ENCODE results near the gene TSSC4. TPM values are rescaled to one million over a fixed set of nuclear protein-coding genes. Genes with fewer than 3 reads are reported as not detected.

TSSC4 gene
- total RNA-seq, 1 donor from 2014 or later = 31.4 TPM

DNA sequence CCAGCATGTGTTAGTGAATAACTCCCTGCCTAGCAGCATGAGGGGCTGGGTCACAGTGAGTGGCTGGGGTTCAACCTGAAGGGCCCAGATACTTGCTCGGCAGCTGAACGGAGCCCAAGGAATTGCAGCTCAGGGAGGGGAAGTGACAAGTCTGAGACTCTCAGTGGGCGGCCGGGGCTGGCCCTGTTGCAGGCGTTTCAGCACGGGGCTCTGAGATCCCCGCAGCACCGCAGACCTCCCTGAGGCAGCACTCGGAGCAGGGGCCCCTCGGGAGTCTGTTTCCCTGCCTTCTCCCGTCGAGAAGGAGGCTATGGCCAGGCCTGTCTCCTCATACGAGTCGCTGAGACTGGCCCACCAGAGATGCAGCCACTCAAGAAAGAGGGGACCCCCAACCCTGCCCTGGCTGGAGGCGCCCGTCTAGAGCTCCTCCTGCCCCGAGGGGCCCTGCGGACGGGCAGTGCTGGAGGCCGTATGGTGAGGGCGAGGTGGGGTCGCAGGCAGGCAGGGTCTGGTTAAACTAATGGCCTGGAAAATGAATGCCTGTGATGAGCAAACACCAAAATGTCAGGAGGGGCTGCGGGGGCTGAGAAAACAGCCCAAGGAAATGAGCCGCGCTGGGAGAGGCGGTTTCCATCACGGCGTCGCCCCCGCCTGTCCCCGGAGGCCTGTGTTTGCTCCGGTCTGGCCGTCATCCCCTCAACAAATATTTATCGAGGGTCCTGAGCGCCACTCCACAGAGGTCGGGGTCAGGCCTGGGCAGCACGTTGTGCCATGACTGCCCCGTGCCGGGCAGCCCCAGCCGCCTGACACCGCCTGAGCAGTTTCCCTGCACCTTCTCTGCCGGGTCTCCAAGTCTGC lies 9.3 kb downstream of the TSSC4 start:
- ATAC-seq (no peak), DNase-seq (ENCODE audit: missing footprints) (no peak)

DNA sequence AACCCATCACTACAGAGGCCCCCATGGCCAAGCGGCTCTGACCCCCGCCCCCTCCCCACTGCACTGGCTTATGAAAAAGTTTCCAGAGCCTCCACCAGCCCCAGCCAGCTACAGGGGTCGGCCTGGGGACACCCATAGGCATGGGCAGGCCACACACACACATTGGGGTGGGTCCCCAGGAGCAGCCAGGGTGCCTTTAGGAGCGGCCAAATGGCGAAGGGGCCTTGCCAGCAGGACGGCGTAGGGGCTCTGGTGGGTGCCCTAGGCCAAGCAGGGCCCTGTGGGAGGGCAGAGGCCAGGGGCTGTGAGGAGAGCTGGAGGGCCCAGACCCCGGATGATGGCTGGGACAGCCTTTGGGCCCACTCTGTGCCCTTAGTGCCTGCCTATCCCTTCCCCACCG lies 10.1 kb downstream of the TSSC4 start:
- intact Hi-C loops (cut with DNase I) = no loop called here
- DNase-seq (ENCODE audit: missing footprints) = no peak

More for the DNA sequence above, 9.3 kb downstream of the TSSC4 start:
- intact Hi-C loops (cut with DNase I) = no loop called here

DNA sequence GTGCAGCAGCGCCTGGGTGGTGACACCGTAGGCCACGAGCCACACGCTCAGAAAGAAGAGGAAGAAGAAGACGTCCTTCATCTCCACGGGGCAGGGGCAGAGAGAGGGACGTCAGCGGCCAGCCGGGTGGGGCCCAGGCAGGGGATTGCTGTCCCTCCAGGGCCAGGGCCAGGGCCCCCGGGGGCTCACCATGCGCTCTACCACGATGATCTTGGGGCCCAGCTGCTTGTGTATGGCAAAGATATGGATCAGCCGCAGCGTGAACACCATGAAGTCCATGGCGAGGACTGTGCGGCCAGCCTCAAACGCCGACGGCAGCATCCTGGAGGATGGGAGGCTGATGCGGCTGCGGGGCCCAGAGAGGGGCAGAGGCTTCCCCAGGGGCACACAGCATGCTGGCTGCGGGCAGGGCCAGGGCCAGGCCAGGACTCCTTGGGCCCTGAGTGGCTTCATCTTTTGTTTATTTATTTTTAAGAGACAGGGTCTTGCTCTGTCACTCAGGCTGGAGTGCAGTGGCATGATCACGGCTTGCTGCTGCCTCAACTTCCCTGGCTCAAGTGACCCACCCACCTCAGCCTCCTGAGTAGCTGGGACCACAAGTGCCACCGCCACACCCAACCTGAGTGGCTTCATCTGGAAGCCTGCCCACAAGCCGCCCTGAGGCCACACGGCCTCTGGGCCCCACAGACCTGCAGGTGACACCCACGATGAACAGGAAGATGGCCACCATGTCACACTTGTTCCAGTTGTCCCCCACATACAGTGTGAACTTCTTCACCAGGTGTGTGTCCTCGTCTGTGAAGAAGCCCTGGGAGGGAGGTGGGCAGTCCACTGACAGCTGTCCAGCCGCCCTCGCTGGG lies 11.1 kb downstream of the TSSC4 start:
- intact Hi-C loops (cut with DNase I) = no loop called here
- DNase-seq (ENCODE audit: missing footprints) (no peak), ATAC-seq (no peak)

More for the DNA sequence above, 10.1 kb downstream of the TSSC4 start:
- ATAC-seq = no peak

DNA sequence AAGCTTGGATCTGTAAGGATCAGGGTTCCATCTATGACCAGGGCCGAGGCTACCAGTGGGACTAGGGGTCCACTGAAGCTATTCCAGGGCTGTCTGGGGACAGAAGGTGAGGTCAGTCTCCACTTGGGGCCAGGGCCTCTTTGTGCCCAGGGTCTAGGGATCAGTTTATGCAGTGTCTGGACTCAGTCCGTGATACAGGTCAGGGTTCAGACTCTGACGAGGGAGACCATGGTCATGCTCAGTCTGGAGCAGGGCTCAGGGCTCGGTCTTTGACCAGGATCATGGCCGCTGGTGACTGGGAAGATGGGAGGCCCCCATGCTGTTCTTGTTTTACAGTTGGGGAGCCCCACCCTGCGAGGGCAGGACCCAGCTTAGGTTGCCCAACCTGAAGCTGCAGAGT lies 11.8 kb downstream of the TSSC4 start:
- ATAC-seq (no peak), DNase-seq (ENCODE audit: missing footprints) (no peak)
- intact Hi-C loops (cut with DNase I) = no loop called here

DNA sequence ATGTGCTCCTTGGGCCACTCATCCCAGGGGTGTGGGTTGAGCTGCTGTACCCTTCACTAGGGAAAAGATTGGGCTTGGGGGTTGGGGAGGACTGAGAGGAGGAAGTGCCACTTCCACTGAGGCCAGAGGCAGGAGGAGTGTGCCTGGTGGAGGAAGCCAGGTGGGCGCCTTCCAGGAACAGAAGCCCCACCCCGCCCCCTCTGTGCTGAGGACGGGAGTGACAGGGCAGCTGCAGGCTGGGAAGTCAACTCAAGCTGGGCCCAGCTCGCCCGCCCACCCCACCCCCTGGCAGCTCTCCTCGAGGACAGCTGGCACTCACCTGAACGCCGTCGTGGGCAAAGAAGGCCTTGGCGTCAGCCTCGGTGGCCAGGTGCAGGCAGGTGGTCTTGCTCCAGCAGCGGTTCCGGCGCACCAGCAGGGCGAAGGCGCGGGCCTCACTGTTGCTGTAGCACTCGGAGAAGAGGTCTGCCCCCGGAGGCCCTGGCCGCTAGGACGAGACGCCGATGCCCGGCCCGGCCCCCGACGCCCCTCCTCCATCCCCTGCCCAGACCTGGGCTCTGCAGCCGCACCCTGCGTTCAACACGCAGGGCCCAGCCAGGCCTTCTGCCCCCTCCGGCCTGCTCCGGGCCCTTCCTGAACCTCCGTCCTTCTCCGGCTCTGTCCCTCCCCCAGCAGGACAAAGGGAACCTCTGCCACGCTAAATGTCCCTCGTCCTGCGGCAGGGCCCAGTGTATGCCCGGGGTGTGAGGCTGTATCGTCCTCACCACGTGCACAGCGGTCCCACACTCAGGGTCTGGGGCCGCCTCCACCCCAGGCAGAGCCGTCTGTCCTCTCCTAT lies 13.4 kb downstream of the TSSC4 start:
- intact Hi-C loops (cut with DNase I) = no loop called here
- DNase-seq (ENCODE audit: missing footprints) (no peak), ATAC-seq (no peak)

DNA sequence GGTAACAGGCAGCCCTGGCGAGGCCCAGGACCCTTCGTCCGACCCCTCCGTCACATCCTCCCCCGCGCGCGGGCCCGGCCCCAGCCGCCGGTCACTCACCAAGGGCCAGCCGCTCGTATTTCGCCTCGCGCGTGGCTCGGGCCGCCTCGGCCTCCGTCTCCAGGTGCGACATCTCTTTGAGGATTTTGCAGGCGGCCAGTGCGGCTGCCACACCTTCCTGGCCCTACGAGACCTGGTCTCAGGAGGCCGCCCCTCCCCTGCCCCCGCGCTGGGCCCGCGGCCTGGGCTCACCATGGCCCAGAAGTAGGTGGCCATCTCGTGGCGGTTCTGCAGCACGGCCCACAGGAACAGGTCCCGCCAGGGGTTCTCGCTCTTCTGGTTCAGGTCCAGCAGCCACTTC lies 14.1 kb downstream of the TSSC4 start:
- DNase-seq (ENCODE audit: missing footprints) (no peak), ATAC-seq (no peak)
- intact Hi-C loops (cut with DNase I) = no loop called here

DNA sequence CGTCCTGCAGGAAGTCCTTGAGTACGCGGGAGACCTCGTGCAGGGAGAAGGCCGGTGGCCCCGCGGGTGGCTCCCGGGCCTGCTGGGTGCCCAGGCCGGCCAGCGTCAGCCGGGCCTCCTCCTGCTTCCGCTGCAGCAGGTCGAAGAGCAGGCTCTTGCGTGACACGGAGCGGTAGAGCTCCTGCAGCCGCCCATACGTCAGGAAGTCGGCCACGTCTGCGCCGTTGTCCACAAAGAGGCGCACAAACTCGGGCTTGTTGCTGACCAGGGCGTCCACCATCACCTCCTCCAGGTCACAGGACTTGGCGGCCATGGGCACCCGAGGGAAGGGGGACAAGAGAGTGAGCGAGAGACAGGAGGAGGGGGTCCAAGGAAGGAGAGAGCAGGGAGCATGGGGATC lies 14.6 kb downstream of the TSSC4 start:
- ATAC-seq = no peak
- DNase-seq (ENCODE audit: missing footprints) = peak; percentile 44
- intact Hi-C loops (cut with DNase I) = no loop called here

DNA sequence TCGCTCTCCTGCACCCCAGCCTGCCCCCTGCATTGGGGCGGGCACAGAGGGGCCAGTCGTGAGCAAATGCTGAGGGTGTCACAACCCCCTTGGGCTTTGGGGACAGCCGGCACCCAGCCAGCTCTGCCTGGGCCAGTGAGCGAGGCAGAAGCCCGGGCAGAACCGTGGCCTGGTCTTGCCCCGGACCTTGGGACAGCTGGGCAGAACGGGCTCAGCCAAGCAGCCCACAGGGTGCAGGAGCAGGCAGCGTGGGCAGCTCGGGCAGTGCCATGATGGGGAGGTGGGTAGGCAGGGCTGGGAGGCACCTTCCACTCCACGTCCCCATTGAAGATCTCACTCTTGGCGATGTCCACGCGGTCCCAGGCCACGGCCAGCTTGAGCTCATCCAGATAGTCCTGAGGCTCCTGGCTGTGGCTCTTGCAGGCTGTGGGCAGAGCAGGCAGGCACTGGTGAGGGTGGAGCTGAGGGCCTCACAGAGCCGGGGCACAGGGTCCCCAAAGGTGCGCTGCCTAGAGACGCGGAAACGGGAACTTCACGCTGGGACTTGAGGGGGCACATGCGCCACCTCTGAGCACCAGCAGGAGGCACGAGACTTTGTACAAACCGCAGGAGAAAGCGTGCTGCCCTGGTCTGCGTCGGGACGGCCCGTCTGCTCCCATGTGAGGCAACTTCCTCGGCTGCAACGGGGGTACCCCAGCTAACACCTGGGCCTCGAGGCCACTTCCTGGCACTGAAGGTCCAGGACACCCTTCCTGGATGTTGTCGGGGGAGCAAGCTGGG lies 15.2 kb downstream of the TSSC4 start:
- DNase-seq (ENCODE audit: missing footprints) = peak; percentile 57
- no peak for ATAC-seq
- intact Hi-C loops (cut with DNase I) = no loop called here

DNA sequence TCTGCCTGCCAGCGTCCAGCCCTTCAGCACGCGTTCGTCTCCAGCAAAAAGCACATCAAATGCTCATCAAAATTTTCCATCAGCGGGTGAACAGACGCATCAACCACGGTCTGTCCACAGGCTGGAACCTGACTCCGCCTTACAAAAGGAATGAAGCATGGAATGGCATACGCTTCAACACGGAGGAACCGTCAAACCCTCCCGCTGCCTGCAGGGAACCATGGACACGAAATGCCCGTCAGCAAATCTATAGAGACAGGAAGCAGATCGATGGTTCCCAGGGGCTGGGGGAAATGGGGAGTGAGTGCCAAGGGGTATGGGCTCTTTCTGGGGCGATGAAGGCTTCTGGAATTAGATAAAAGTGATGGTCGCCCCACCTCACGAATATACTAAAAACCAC lies 16.2 kb downstream of the TSSC4 start:
- DNase-seq (ENCODE audit: missing footprints) = peak; percentile 6
- no peak for ATAC-seq
- intact Hi-C loops (cut with DNase I) = no loop called here

DNA sequence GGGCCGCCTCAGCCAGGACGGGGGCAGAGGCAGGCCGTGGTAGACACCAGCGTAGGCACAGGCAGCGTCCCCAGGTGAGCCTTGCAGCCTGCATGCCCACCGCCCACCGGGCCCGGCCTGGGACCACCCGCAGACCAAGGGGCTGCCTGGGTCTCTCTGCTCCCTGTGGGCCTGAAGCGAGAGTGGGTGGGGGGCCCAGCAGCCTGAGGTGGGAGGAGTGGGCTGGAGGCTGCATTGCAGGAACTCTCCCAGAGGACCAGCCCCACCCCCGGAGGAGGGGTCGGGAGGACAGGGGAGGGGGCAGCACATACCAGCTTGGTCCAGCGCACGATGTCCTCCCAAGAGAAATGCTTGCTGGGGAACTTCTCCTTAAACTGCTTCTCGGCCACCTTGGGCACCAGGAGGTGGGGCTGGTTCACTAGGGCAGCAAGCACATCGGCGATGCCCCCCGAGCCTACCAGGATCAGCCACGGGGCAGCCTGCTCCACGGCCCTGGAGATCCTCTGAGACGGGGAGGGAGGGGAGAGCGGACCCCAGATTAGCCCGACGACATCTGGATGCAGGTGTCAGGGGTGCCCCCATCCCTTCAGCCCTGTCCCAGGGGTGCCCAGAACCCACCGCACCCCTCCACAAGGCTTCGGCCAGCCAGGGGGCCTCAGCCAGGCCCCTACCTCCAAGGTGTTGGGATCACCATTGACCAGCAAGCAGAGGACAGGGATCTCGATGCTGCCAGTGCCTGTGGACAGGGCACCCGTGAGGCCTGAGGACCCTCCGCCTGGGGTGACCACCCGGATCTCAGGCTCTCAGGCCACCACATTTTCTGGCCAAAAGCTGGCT lies 17.5 kb downstream of the TSSC4 start:
- intact Hi-C loops (cut with DNase I) = no loop called here
- no peak for ATAC-seq
- peak; percentile 50 for DNase-seq (ENCODE audit: missing footprints)

DNA sequence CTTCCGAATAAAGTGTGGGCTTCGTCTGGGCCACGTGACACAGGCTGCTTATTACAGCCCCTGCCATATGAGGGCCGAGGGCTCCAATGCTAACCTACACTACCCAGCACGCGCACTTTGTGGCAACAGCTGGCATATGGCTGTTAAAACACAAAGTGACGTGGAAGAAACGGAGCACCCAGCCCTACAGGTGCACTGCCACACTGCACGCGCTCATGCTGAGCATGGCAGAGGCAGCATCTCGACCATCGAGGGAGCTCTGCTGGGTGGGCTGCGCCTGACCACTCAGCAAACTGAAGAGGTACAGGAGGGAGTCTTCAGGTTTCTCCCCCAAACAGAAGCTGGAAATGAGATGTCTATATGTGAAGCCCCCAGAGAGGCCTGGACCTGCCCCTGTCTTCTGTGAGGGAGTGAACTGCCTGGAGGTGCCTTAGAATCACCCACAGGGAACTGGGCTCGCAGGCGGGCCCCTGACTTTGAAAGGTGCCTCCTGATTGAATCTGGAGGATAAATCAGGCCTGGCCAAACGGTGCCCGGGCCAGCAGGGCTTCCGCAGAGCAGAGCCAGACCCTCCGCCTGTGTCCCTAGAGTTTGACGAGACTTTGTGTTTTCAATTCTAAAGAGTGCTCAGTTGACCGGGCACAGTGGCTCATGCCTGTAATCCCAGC lies 18.3 kb downstream of the TSSC4 start:
- ATAC-seq = no peak
- intact Hi-C loops (cut with DNase I) = no loop called here
- peak; percentile 41 for DNase-seq (ENCODE audit: missing footprints)

DNA sequence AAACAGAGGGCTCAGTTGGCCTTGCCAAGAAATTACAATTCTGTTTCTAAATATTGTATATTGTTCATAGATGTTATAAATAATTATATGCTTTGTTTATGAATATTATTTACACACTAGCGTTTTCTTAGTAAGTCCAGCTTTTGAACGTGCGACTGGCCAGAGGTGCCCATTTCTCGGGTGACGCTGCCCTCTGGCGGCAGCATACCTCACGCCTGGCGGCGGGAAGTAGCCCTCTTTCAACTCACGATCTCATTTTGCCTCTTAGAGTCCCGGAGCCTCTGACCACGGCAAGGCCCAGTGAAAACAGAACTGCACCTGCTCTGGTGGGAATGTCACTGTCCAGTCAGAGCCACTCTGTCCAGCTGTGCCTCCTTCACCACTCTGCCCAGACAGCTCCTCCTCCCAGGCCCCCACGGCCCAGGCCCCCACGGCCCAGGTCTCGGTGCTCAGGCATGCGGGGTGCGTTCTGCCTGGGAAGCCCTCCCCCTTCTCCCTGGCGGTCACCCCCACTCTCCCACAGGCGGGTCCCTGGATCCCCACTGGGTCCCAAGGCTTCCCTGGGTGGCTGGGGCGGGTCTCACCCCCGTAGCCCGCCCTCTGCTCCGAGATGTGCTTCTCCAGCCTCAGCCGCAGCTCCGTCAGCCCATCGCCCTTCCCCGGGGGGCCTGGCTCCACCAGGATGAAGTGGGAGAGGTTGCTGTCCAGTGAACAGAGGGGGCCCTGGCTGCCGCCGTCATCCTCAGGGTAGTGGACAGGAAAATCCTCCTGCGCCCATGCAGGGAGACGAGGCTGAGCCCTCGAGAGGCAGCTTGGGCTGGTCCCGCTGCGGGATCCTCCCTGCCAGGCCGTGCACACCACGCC lies 19.3 kb downstream of the TSSC4 start:
- DNase-seq (ENCODE audit: missing footprints) = peak; percentile 85
- ATAC-seq = peak; percentile 83

DNA sequence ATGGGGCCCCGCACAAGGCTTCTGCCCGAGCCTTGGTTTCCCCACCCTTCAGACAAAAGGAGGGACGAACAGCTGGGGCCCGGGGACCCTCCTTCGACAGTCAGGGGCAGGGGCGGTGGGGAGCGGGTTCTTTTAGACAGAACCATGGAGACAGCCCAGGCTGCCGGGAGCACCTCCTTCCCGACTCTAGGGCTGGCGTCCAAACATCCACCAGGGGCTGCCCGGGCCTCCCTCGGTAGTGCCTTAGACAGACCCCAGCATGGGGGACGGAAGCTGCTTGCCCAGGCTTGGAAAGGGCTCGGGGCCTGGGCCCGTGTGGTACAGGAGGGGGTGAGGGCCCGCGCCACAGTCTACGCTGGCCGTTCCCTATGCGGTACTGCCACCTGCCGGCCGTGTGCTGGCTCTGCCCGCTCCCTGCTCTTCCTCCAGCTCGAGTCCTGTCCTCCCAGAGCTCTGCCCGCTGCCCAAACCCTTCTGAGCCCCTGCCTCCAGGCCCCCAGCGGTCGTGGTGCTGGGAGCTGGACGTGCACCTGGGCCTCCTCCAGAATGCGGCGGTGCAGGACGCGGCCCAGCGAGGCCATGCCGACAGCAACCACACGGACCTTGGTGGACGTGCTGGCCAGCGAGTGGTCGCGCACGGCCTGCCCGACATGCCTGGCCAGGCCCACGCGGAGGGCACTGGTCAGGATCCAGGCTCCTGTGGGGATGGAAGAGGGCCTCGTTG lies 20.1 kb downstream of the TSSC4 start:
- DNase-seq (ENCODE audit: missing footprints) (peak; percentile 89), ATAC-seq (peak; percentile 95)
- intact Hi-C loops (cut with DNase I) = loop anchor here (1.0 kb wide), 3 partner anchors 115 to 234 kb away; no protein-coding TSS in a partner anchor

More for the DNA sequence above, 19.3 kb downstream of the TSSC4 start:
- intact Hi-C loops (cut with DNase I) = loop anchor here (1.0 kb wide), 3 partner anchors 115 to 234 kb away; no protein-coding TSS in a partner anchor

DNA sequence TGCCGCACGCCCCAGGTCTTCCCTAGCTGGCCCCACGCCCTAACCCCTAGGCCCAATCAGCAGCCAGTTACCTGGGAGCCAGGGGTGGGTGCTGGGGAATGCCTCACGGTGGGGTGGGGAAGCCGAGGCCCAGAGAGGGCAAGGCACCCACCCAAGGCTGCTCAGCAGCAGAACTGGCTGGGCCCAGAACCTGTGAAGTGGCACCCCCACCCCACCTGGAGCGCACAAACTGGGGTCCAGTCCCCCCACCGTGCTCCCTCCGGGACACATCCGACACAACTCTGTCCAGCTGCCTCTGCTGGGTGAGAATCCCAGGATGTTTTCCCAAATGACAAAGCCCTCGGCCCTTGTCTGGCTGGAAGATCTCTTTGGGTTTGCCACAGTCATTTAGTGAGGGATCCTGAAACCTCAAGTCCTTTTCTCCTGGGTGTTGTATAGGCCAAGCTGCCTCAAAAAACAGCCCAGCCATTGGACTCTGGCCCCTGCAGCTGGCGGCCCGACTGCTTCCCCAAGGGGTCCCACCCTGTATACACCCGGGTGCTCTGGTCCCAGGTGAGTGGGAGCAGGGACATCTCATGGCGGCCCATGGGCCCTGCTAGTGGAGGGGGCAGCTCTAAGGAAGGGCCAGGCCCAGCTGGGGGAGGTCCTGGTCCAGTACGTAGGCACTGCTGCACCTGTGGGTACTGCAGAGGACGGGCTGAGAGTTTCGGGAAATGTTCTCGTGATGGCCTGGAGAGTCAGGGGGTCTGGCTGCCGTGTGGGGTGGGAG lies 20.9 kb downstream of the TSSC4 start:
- ATAC-seq = no peak
- intact Hi-C loops (cut with DNase I) = no loop called here
- DNase-seq (ENCODE audit: missing footprints) = peak; percentile 28

DNA sequence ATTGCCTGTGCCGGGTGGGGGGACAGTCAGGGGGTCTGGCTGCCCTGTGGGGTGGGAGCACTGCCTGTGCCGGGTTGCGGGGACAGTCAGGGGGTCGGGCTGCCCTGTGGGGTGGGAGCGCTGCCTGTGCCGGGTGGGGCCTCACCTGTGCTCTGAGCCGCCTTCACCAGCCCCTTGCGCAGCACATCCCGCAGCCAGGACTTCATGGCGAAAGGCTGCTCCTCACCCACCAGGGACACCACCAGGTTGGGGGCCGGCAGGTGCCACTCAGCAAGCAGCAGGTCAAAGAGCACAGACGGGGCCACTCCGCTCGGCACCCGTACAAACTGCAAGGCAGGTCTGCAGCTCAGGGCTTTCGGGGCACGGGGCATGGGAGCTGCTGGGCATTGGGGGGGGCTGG lies 21.4 kb downstream of the TSSC4 start:
- ATAC-seq = no peak
- peak; percentile 42 for DNase-seq (ENCODE audit: missing footprints)
- intact Hi-C loops (cut with DNase I) = no loop called here

All from Right ventricle myocardium inferior (tissue), 1 donor.